BJ (cell line): Measurements from ENCODE around the gene PLBD1. TPM values are rescaled to one million over a fixed set of nuclear protein-coding genes. Genes with fewer than 3 reads are reported as not detected.

Experiments
- CTCF ChIA-PET: fragments of 350-600 bp; formaldehyde crosslinking; extraction: SDS; loops from one replicate; lab custom pipeline; 2021; ENCODE audit warnings: antibody characterized with exemption, inconsistent platforms; lab: Yijun Ruan, JAX
- POLR2A ChIA-PET: fragments of 300-600 bp; sonication (Branson Sonifier 250); formaldehyde crosslinking; extraction: SDS; loops from one replicate; lab custom pipeline; 2021; ENCODE audit warnings: antibody characterized with exemption; lab: Charles Lee
- DNase-seq: peaks from one replicate; pipeline ENCODE4 v3.0.0-alpha.2; 2011; ENCODE audit warnings: low read depth
- H3K27me3 ChIP-seq: 2 replicates; pipeline ENCODE4 v1.6.0; 2011; ENCODE audit warnings: low read length; ENCODE audit not compliant: control insufficient read depth, insufficient read depth
- H3K36me3 ChIP-seq: 2 replicates; pipeline ENCODE4 v1.5.1; 2011; ENCODE audit warnings: low read length; ENCODE audit not compliant: control insufficient read depth, insufficient read depth
- H3K4me3 ChIP-seq: 2 replicates; pipeline ENCODE4 v1.5.1; 2011; ENCODE audit warnings: low read depth, mild to moderate bottlenecking, control low read depth, low read length
- CTCF ChIP-seq: IDR thresholded peaks from 2 replicates; pipeline ENCODE4 v1.5.1; 2011; ENCODE audit warnings: low read depth, mild to moderate bottlenecking, control low read depth, inconsistent platforms, low read length, moderate library complexity; ENCODE audit not compliant: insufficient read depth
- polyA plus RNA-seq: library from polyadenylated mRNA; depleted of rRNA; stranded (reverse); fragments of >200 nt; gene quantifications from 2 replicates; pipeline ENCODE4 v1.2.3, GENCODE V29; 2011; rRNA removed
- small RNA-seq: library from RNA; depleted of rRNA; stranded (forward); fragments of <200 nt; gene quantifications from one replicate; pipeline ENCODE3, GENCODE V24; 2012; ENCODE audit warnings: low replicate concordance, low read depth; ENCODE audit not compliant: insufficient read length

PLBD1 gene
- polyA plus RNA-seq, 1 experiment, result 0.38 TPM

DNA sequence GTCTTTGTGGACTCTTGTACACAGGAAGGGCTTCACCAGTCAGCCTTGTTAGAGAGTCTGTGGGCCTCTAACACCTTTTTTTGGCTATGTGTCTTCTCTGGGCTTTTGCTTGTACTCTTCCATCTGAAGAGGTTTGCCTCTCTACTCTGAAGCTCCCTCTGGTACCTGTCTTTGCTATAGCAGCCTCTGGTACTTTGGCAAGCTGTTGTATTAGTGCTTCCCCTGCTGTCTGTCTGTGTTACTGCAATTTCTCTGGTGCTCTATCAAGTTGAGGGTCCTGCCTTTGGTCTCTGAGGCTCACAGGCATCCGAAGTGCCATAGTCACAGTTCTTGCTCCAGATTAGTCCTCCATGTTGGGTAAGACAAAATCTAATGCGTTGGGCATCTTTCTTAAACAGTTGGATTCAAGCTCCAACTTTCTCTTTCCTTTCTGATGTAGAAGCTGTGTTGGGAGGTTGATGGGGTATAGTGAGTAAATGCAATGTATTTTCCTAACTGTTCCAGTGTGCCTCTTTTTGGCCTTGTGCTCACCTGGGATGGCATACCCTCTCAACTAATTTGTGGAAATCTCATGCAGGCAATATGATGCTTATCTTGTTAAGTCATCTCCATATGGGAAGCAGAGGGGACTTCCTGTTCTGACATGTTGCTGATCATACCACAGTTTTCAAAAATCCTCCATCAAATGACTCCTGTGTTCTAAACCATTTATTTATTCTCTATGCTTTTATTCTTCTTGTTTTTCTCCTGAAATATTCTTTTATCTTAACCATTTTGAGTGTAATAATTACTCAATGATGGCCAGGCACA is 113.4 kb downstream of the PLBD1 start:
- DNase-seq, result no peak
- Histone ChIP-seq H3K36me3 (peaks cover 3% of the 10 kb centered on the region; the same call in 1 of the 2 replicates), H3K4me3 (no peak overlapping the region), H3K27me3 (no peaks in the 10 kb centered on the region)
- ChIA-PET CTCF (interaction anchor here (0.6 to 1.5 kb wide), 11 partner anchors 9 to 217 kb away, joined by 3 to 11 read pairs (median 4); no protein-coding TSS in a partner anchor), POLR2A (no interaction called here)
- peak; percentile 48 for TF ChIP-seq CTCF

Small RNA genes lying within 50 kb of the gene (small RNA-seq; reads per million reads assigned to genes)
- not detected for gene RN7SKP134

Other genes starting within 250 kb of the PLBD1 start
- gene ATF7IP, start 202.2 kb downstream of the PLBD1 start, polyA plus RNA-seq, result 8.1 and 10.2 TPM in 2 replicates
- gene GUCY2C, start 128.7 kb upstream of the PLBD1 start, polyA plus RNA-seq, result not detected in 2 replicates
- 12.3 and 12.8 TPM in 2 replicates for gene WBP11, start 235.6 kb upstream of the PLBD1 start, polyA plus RNA-seq
- 0.71 and 1.3 TPM in 2 replicates for gene C12orf60, start 235.8 kb upstream of the PLBD1 start, polyA plus RNA-seq
- 0.45 and 1.2 TPM in 2 replicates for gene SMCO3, start 246.3 kb upstream of the PLBD1 start, polyA plus RNA-seq